H1 (cell line): ENCODE measurements around the gene LOXL4.

ENCODE experiments used
- CEBPB ChIP-seq: IDR thresholded peaks from 2 replicates; pipeline ENCODE4 v1.6.1; 2012; ENCODE audit warnings: low read depth, low read length
- GTF2F1 ChIP-seq: IDR thresholded peaks from 2 replicates; pipeline ENCODE4 v1.6.1; 2012; ENCODE audit warnings: low read depth, low read length, improper control_type of control experiment, borderline replicate concordance
- TBP ChIP-seq: IDR thresholded peaks from 2 replicates; pipeline ENCODE4 v1.6.1; 2011; ENCODE audit warnings: low read depth, low read length, improper control_type of control experiment
- ZNF274 ChIP-seq: IDR thresholded peaks from 2 replicates; pipeline ENCODE4 v1.7.0; 2012; ENCODE audit warnings: low read length, borderline replicate concordance; ENCODE audit errors: extremely low read depth
- TF ChIP-seq, protein P1 (sequence below), 3 experiments: IDR thresholded peaks; 1 replicate in 2 of 3; 2 replicates in 1 of 3; pipeline versions ENCODE4 v1.5.1 to v1.6.1; 2011; ENCODE audit warnings: low read length in 3 of 3, mild to moderate bottlenecking in 3 of 3, inconsistent platforms in 2 of 3, low read depth in 1 of 3, moderate library complexity in 1 of 3; ENCODE audit not compliant: insufficient read depth in 1 of 3; ENCODE audit errors: control extremely low read depth in 1 of 3
- TF ChIP-seq, protein P2 (sequence below): IDR thresholded peaks from 2 replicates; pipeline ENCODE4 v1.6.1; 2012; ENCODE audit warnings: inconsistent platforms

DNA sequence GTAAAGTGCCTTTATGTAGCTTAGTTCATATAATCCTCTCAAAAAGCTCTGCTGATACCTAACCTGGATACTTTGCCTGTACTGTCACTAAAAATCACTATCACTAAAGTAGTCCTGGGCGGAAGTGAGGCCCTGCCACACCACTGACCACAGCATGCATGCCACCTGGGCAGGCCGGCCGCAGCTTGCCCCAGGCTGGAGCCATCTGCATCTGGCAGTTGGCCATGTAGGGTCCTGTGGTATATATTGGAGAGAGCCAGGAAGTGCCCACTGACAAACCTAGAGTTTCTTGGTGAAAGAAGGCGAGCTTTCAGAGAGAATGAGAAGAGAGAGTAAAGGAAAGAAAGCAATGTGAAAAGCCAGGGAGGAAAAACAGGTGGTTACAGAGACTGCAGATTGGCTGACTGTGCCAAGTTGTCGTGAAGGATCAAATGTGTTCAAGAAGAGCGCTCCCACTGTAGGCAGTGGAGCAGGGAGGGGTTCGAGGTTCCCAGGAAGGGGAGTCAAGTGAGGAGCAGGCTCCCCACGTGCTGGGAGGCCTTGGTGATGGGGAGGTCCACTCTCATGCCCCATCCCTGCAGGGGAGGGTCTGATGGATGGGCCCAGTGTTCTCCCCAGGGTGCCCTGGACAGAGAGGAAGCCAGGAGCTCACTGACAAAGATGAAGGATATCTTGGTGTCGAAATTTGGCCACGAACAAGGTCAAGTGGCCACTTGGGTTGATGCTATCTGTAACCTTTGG, 13.6 kb downstream of the LOXL4 start:
- TF ChIP-seq, protein P1, sequence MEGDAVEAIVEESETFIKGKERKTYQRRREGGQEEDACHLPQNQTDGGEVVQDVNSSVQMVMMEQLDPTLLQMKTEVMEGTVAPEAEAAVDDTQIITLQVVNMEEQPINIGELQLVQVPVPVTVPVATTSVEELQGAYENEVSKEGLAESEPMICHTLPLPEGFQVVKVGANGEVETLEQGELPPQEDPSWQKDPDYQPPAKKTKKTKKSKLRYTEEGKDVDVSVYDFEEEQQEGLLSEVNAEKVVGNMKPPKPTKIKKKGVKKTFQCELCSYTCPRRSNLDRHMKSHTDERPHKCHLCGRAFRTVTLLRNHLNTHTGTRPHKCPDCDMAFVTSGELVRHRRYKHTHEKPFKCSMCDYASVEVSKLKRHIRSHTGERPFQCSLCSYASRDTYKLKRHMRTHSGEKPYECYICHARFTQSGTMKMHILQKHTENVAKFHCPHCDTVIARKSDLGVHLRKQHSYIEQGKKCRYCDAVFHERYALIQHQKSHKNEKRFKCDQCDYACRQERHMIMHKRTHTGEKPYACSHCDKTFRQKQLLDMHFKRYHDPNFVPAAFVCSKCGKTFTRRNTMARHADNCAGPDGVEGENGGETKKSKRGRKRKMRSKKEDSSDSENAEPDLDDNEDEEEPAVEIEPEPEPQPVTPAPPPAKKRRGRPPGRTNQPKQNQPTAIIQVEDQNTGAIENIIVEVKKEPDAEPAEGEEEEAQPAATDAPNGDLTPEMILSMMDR (IDR thresholded peaks at IDR 0.05; ENCODE audit: control extremely low read depth in 1 of 3, insufficient read depth in 1 of 3, low read depth in 1 of 3, low read length in 3 of 3): no peak
- TF ChIP-seq GTF2F1 (no peak), CEBPB (no peak), TBP (no peak), ZNF274 (no peak)
- TF ChIP-seq, protein P2, sequence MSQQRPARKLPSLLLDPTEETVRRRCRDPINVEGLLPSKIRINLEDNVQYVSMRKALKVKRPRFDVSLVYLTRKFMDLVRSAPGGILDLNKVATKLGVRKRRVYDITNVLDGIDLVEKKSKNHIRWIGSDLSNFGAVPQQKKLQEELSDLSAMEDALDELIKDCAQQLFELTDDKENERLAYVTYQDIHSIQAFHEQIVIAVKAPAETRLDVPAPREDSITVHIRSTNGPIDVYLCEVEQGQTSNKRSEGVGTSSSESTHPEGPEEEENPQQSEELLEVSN: no peak
